ENCODE results near the gene KIDINS220.
A peak's percentile ranks its signal among the peaks of the same experiment; 100 is the strongest.

The KIDINS220 gene

GRCh38 chr2:8877894-8878293 lies 40.5 kb upstream of the KIDINS220 start:
- DNase-seq (ENCODE audit: low read depth): no peak
- no peak overlapping the region for H3K4me3 ChIP-seq (ENCODE audit: low read depth, low read length)
- no peak for TF ChIP-seq CTCF (IDR thresholded peaks at IDR 0.05; ENCODE audit: insufficient read depth, low read depth, low read length, missing control alignments)

GRCh38 chr2:8877332-8877731 lies 39.9 kb upstream of the KIDINS220 start:
- TF ChIP-seq CTCF (IDR thresholded peaks at IDR 0.05; ENCODE audit: insufficient read depth, low read depth, low read length, missing control alignments): no peak
- H3K4me3 ChIP-seq (ENCODE audit: low read depth, low read length): no peak overlapping the region
- no peak for DNase-seq (ENCODE audit: low read depth)

GRCh38 chr2:8876628-8877027 lies 39.2 kb upstream of the KIDINS220 start:
- no peak for DNase-seq (ENCODE audit: low read depth)
- no peak overlapping the region for H3K4me3 ChIP-seq (ENCODE audit: low read depth, low read length)
- no peak for TF ChIP-seq CTCF (IDR thresholded peaks at IDR 0.05; ENCODE audit: insufficient read depth, low read depth, low read length, missing control alignments)

- DNase-seq (ENCODE audit: low read depth): peak; percentile 54
- no peak overlapping the region for H3K4me3 ChIP-seq (ENCODE audit: low read depth, low read length)
- peak; percentile 40 for TF ChIP-seq CTCF (IDR thresholded peaks at IDR 0.05; ENCODE audit: insufficient read depth, low read depth, low read length, missing control alignments)
Observed at GRCh38 chr2:8872821-8873432, 35.5 kb upstream of the KIDINS220 start.

GRCh38 chr2:8870441-8870840 lies 33.0 kb upstream of the KIDINS220 start:
- no peak overlapping the region for H3K4me3 ChIP-seq (ENCODE audit: low read depth, low read length)
- no peak for TF ChIP-seq CTCF (IDR thresholded peaks at IDR 0.05; ENCODE audit: insufficient read depth, low read depth, low read length, missing control alignments)
- DNase-seq (ENCODE audit: low read depth): no peak

- no peak for DNase-seq (ENCODE audit: low read depth)
- no peak overlapping the region for H3K4me3 ChIP-seq (ENCODE audit: low read depth, low read length)
- TF ChIP-seq CTCF (IDR thresholded peaks at IDR 0.05; ENCODE audit: insufficient read depth, low read depth, low read length, missing control alignments): no peak
Observed at GRCh38 chr2:8867363-8867762, 29.9 kb upstream of the KIDINS220 start.

GRCh38 chr2:8863331-8863953 lies 26.0 kb upstream of the KIDINS220 start:
- TF ChIP-seq CTCF (IDR thresholded peaks at IDR 0.05; ENCODE audit: insufficient read depth, low read depth, low read length, missing control alignments): no peak
- DNase-seq (ENCODE audit: low read depth): no peak

More at GRCh38 chr2:8863331-8863953, 26.0 kb upstream of the KIDINS220 start:
- H3K4me3 ChIP-seq (ENCODE audit: low read depth, low read length): no peak overlapping the region

Measured in GM12865 (cell line).